HEK293 (cell line): ENCODE data around the gene ESR1.

Source experiments
- MYNN ChIP-seq: fragments of 450-650 bp; formaldehyde crosslinking; IDR thresholded peaks from 2 replicates; pipeline ENCODE4 v1.5.1; 2016; ENCODE audit warnings: missing biosample characterization, missing genetic modification characterization, borderline replicate concordance
- SALL2 ChIP-seq: fragments of 450-650 bp; formaldehyde crosslinking; IDR thresholded peaks from 2 replicates; pipeline ENCODE4 v1.5.0; 2017; ENCODE audit warnings: missing biosample characterization, mild to moderate bottlenecking, missing genetic modification characterization, borderline replicate concordance
- TRIM28 ChIP-seq: IDR thresholded peaks from 2 replicates; pipeline ENCODE4 v1.6.1; 2011; ENCODE audit warnings: low read length, control low read depth, borderline replicate concordance
- TF ChIP-seq, protein P1 (sequence below): fragments of 450-650 bp; formaldehyde crosslinking; IDR thresholded peaks from 2 replicates; pipeline ENCODE4 v1.5.1; 2017; ENCODE audit warnings: missing biosample characterization, mild to moderate bottlenecking, missing genetic modification characterization, moderate library complexity
- TF ChIP-seq, protein P2 (sequence below): fragments of 450-650 bp; formaldehyde crosslinking; IDR thresholded peaks from 2 replicates; pipeline ENCODE4 v1.5.1; 2016; ENCODE audit warnings: missing biosample characterization, missing genetic modification characterization
- TF ChIP-seq, protein P3 (sequence below): fragments of 450-650 bp; formaldehyde crosslinking; IDR thresholded peaks from 2 replicates; pipeline ENCODE4 v1.5.1; 2016; ENCODE audit warnings: missing biosample characterization, missing genetic modification characterization
- TF ChIP-seq, protein P4 (sequence below): fragments of 450-650 bp; formaldehyde crosslinking; IDR thresholded peaks from 2 replicates; pipeline ENCODE4 v1.5.1; 2016; ENCODE audit warnings: missing biosample characterization, missing genetic modification characterization, low read depth
- TF ChIP-seq, protein P5 (sequence below): fragments of 450-650 bp; formaldehyde crosslinking; IDR thresholded peaks from 2 replicates; pipeline ENCODE4 v1.5.1; 2016; ENCODE audit warnings: missing biosample characterization, missing genetic modification characterization

DNA sequence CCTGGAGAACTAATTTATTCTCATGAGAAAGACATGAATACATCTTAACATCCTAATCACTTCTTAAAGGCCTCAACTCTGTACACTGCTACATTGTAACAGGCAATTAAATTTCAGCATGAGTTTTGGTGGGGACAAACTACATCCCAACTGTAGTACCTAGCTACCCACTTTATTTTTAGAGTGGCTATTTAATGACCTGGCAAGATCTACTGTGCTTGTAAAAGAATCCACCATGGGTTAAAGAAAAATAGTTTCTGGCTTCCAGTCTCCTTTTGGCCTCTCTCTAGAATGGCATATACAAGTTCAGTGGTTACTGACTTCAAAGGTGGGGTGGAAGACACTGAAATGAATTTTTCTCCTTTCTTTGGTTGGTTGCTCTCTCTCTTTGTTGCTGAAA lies 193.9 kb downstream of the ESR1 start:
- no peak for TF ChIP-seq SALL2 (tag by site-specific recombination)
- TF ChIP-seq, protein P1, sequence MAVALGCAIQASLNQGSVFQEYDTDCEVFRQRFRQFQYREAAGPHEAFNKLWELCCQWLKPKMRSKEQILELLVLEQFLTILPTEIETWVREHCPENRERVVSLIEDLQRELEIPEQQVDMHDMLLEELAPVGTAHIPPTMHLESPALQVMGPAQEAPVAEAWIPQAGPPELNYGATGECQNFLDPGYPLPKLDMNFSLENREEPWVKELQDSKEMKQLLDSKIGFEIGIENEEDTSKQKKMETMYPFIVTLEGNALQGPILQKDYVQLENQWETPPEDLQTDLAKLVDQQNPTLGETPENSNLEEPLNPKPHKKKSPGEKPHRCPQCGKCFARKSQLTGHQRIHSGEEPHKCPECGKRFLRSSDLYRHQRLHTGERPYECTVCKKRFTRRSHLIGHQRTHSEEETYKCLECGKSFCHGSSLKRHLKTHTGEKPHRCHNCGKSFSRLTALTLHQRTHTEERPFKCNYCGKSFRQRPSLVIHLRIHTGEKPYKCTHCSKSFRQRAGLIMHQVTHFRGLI (tag by site-specific recombination) = no peak
- TF ChIP-seq, protein P2, sequence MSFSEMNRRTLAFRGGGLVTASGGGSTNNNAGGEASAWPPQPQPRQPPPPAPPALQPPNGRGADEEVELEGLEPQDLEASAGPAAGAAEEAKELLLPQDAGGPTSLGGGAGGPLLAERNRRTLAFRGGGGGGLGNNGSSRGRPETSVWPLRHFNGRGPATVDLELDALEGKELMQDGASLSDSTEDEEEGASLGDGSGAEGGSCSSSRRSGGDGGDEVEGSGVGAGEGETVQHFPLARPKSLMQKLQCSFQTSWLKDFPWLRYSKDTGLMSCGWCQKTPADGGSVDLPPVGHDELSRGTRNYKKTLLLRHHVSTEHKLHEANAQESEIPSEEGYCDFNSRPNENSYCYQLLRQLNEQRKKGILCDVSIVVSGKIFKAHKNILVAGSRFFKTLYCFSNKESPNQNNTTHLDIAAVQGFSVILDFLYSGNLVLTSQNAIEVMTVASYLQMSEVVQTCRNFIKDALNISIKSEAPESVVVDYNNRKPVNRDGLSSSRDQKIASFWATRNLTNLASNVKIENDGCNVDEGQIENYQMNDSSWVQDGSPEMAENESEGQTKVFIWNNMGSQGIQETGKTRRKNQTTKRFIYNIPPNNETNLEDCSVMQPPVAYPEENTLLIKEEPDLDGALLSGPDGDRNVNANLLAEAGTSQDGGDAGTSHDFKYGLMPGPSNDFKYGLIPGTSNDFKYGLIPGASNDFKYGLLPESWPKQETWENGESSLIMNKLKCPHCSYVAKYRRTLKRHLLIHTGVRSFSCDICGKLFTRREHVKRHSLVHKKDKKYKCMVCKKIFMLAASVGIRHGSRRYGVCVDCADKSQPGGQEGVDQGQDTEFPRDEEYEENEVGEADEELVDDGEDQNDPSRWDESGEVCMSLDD (tag by site-specific recombination) = no peak
- TF ChIP-seq, protein P3, sequence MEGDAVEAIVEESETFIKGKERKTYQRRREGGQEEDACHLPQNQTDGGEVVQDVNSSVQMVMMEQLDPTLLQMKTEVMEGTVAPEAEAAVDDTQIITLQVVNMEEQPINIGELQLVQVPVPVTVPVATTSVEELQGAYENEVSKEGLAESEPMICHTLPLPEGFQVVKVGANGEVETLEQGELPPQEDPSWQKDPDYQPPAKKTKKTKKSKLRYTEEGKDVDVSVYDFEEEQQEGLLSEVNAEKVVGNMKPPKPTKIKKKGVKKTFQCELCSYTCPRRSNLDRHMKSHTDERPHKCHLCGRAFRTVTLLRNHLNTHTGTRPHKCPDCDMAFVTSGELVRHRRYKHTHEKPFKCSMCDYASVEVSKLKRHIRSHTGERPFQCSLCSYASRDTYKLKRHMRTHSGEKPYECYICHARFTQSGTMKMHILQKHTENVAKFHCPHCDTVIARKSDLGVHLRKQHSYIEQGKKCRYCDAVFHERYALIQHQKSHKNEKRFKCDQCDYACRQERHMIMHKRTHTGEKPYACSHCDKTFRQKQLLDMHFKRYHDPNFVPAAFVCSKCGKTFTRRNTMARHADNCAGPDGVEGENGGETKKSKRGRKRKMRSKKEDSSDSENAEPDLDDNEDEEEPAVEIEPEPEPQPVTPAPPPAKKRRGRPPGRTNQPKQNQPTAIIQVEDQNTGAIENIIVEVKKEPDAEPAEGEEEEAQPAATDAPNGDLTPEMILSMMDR (tag by site-specific recombination) = no peak
- no peak for TF ChIP-seq MYNN (tag by site-specific recombination)
- TF ChIP-seq, protein P4, sequence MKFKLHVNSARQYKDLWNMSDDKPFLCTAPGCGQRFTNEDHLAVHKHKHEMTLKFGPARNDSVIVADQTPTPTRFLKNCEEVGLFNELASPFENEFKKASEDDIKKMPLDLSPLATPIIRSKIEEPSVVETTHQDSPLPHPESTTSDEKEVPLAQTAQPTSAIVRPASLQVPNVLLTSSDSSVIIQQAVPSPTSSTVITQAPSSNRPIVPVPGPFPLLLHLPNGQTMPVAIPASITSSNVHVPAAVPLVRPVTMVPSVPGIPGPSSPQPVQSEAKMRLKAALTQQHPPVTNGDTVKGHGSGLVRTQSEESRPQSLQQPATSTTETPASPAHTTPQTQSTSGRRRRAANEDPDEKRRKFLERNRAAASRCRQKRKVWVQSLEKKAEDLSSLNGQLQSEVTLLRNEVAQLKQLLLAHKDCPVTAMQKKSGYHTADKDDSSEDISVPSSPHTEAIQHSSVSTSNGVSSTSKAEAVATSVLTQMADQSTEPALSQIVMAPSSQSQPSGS (tag by site-specific recombination) = no peak
- TF ChIP-seq, protein P5, sequence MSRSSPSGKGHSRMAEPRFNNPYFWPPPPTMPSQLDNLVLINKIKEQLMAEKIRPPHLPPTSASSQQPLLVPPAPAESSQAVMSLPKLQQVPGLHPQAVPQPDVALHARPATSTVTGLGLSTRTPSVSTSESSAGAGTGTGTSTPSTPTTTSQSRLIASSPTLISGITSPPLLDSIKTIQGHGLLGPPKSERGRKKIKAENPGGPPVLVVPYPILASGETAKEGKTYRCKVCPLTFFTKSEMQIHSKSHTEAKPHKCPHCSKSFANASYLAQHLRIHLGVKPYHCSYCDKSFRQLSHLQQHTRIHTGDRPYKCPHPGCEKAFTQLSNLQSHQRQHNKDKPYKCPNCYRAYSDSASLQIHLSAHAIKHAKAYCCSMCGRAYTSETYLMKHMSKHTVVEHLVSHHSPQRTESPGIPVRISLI (tag by site-specific recombination) = no peak
- no peak for TF ChIP-seq TRIM28
